Embryonic facial prominence (tissue), 1 donor: Measurements from ENCODE around the gene RPGRIP1L.
"Not testable (repeated sequence)": the region's sequence is repeated elsewhere in the genome, so short reads cannot be mapped to it uniquely, and the experiment has no call there.

Experiments
- DNase-seq: peaks from one replicate; pipeline ENCODE4 v3.0.0-alpha.2; 2016; ENCODE audit errors: extremely low spot score

RPGRIP1L gene

DNA sequence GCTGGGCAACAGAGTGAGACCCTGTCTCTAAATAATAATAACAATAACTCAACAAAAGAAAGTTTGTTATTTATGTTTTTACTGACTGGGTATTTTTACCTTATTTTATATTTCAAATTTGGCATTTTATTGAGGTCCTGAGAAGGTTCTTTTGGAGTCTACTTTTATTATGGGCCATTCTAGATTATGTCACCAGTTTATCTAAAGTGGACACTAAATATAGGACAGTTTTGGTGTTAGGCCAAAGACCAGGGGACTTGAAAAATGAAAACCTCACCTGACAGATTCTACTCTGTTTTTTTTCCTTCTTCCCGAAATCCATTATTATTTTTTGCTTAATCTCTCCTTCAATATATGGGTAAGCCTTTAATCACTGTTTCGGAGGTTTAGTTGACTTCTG, 8.4 kb upstream of the RPGRIP1L start:
- DNase-seq = no peak

DNA sequence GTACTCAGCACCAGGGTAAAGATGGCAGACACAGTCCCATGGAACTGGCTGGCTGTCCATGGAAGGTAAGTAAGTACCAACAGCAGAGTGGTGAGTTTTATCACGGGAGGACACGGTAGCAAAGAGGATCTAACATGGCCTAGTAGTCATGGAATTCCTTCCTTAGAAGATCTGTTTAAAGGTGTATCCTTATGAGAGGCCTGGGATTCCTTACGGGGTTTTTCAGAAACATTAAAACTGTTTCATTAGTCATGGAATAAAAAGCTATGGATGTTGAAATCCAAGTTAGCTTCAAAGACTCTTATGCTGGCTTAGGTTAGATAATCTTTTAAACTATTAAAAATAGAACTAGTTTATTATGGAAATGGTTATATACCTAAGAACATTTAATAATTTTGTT, 7.7 kb upstream of the RPGRIP1L start:
- no peak for DNase-seq

DNA sequence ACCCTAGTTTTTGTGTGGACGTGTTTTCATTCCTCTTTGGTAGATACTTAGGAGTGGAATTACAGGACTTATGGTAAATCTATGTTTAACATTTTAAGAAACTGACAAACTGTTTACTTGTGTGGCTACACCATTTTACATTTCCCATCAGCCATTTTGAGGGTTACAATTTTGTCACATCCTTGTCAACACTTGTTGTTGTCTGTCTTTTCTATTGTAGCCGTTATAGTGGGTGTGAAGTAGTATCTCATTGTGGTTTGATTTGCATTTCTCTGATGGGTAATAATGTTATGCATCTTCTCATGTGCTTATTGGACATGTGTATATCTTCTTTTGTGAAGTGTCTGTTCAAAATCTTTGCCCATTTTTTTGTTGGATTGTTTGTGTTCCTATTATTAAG, 4.8 kb upstream of the RPGRIP1L start:
- no peak for DNase-seq

DNA sequence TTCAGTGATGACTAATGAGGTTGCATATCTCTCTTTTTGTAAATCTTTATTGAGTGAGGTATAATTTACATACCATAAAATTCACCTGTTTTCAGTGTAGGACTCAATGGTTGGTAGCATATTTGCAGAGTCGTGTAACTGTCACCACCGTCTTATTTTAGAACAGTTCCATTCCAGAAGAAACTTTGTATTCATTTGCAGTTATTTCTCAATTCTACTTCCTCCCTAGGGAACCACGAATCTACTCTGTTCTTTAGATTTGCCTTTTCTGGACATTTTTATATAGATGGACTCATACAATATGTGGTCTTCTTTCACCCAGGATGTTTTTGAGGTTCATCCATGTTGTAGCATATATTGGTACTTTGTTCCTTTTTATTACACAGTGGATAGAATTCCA, 4.0 kb upstream of the RPGRIP1L start:
- DNase-seq = no peak

DNA sequence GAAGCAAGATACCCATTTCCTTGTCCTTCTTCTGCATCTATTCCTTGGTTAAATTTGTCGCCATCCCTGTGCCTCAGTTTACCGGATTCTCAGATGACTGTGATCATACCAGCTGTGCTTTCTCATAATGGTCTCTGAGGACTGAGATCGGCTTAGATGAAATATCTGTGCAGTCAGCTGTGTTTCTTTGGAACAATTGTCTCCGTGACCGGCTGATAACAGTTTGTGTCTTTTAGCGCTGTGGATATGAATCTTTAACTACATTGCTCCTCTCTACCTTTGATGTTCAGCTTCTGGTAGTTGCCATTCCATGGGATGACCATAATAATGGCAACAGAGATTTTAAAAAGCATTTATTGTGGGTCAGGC, 770 bp upstream of the RPGRIP1L start:
- DNase-seq = no peak

DNA sequence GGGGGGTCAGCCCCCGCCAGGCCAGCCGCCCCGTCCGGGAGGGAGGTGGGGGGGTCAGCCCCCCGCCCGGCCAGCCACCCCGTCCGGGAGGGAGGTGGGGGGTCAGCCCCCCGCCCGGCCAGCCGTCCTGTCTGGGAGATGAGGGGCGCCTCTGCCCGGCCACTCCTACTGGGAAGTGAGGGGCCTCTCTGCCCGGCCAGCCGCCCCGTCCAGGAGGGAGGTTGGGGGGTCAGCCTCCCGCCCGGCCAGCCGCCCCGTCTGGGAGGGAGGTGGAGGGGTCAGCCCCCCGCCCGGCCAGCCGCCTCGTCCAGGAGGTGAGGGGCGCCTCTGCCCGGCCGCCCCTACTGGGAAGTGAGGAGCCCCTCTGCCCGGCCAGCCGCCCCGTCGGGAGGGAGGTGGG, 5.4 kb downstream of the RPGRIP1L start:
- DNase-seq = not testable (repeated sequence)

DNA sequence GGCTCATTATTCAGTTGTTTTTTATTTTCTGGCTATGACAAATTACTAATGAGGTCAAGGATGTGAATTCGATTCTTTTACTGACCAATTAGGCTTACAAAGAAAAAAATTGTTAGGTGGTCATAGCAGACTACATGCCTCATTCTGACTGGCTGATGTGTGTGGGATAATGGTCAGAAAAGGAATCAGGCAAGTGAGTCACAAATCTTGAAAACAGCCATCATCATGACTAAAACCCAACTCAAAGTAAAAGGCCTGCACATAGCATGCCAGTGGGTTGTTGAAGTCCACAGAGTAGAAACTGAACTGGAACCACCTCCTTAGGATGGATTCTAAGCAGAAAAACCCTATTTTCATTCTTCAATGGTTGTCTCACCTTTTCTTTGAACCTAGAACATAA, 8.6 kb downstream of the RPGRIP1L start:
- DNase-seq = no peak

DNA sequence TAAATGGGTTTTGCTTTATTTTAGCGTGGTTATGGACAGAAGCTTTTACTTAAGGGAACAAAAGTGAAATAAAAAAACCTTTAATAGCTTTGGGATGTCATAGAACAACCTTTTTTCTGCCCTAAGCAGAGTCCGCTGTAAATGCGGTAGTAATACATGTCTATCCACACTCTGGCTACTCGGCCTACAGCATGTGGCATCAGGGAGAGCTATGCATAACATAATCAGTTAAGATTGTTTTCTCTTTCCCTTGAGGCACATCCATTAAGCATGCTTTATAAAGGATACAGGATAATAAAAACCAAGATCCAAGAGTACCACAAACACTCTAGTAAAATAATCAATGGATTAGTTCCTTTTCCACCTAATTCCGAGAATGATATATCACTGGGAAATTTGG, 10.3 kb downstream of the RPGRIP1L start:
- no peak for DNase-seq

DNA sequence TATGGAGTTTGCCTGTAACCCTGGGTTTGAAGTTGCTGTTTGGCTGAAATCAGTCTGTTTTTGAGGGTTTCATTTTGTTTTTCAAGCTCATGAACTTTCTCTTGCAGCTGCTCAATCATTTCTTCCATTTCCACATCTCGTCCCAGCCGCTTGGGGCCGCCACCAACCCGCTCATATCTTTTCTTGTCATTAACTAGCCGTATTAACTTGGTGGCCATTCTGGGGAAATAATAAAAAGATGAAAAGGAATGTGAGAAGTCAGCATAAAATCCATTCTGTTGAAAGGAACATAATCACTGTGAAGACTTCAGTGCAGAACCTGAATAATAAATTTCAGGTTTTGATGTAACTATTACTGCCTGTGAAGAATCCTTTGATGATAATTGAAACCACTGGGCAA, 11.5 kb downstream of the RPGRIP1L start:
- no peak for DNase-seq

DNA sequence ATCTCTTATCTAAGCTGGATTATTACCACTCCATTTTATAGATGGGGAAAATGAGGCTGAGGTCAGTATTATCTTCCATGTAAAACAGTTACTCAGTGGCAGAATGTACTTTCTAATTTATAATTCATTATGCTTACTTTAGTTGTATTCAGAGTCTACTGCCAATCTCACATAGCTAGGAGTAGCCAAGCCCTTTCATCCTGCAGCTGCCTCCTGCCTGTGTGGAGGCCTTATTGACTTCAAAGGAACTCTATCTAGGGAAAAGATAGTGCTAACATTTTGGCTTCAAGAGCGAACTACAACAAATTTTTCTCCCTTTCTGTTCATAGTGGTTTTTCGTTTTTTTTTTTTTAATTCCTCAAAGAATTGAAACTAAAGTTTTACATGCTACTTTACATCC, 12.9 kb downstream of the RPGRIP1L start:
- DNase-seq = no peak

DNA sequence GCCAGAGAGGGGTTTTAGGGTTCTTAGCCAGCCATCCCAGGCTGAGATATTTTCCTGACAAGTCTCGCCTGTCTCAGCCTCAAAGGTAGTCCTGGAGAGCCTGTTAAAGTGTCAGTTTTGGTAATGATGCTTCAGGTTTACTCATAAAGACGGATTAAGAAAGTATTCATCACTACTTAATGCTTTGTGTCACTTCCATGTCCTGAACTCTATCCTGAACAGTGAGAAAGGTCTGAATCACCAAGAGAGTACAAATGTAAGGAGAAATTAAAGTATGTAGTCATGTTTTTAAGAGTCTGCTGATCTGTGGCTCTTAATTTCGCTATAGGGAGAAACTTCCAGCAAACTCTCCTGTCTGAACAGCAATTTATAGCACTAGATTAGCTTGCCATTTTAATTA, 14.0 kb downstream of the RPGRIP1L start:
- DNase-seq = no peak

DNA sequence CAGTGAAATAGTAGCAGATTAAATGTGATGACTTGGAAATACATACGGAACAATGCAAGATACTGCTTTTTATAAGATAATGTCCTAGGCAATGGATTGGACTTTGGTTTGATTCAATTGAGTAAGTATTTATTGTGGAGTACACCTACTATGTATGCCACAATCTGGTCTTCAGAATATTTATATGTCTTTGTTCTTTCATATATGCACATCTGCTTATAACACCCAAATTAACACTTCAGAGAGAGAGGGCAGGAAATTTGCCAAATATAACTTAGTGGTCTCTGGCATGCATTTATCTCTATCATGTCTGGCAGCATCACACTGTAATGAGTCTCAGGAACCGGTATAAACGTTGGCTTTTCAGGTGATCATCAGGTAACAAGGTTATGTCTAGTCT, 16.9 kb downstream of the RPGRIP1L start:
- DNase-seq = no peak

DNA sequence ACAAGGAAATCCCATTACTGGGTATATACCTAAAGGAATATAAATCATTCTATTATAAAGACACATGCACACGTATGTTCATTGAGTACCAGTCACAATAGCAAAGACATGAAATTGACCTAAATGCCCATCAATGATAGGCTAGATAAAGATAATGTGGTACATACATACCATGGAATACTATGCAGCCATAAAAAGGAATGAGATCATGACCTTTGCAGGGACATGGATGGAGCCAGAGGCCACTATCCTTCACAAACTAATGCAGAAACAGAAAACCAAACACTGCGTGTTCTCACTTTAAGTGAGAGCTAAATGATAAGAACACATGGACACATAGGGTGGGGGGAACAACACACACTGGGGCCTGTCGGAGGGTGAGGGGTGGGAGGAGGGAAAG, 18.3 kb downstream of the RPGRIP1L start:
- not testable (repeated sequence) for DNase-seq

DNA sequence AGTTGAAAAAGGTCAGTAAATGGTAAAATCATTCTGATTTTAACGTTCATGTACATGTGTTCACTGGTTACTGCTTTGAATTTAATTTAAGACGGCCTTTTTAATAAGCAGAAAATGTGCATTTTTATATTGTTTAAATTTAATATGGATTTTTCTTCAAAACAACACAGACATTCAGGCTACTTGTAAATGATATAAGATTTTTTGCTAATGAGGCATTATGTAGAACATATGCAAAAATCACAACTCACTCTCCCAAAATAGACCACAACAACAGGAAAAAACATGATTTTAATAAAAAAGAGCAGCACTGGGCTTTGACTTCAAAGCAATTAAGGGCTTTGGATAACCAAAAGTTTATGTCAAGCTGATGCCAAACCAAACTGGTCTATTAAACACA, 22.3 kb downstream of the RPGRIP1L start:
- DNase-seq = no peak

DNA sequence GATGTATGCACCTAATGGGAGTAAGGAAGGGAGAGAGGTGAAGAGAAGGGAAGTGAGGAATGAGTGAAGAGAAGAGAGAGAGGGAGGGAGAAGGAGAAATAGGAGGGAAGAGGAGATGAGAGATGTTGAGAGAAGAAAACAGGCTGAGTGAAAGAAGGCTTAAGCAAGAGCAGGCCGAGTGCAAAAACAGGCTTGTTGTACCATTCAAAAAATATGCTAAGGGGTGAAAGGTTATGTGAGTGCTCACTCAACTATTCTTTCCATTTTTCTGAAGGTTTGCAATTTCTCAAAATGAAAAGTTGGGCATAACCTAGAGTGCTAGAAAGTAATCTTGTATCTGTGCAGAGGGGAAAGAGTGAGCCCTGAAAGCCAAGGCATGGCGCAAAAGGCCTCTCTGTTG, 22.9 kb downstream of the RPGRIP1L start:
- DNase-seq = no peak

DNA sequence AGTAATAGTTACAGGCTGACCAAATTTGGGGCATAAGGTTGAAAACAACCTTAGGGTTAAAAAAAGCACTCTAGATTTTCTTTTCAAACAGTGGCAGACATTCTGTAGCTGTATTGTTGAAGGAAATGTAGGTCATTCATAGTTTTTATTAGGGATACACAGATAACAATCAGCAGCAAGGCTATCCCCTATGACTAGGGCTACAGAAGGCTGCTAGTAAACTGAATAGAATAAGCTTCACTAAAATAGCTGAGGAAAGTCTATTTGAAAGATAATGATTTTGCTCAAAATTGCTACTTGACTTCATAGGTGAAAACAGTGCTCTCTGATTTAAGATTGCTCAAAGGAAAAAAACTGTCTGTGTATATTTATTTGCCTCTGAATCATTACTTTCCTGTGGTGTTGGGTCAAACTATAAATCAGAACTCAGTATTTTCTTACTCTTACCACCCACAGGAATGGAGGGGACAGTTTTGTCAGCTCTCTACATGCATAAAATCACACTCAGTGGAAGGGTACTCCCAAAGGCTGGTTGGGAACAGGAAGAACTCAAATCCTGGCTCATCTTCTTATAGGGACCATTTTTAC, 24.8 kb downstream of the RPGRIP1L start:
- DNase-seq = no peak

DNA sequence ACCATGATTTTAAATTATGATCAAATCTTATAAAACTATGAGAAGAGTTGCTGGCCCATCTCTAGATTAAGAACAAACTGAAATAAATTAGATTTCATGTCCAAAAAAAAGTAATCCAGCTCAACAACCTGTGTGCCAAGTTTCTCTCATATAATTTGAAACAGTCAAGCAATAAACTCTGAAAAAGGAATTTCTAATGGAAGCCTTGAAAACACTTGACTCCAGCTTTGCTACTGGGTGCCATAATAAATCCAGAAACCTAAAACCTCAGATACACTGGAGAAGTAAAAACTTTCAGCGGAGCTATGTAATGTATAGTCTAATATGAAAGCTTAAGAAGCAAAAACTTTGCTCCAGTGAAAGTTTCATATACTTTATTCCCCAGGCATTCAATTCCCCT, 25.5 kb downstream of the RPGRIP1L start:
- DNase-seq = no peak

DNA sequence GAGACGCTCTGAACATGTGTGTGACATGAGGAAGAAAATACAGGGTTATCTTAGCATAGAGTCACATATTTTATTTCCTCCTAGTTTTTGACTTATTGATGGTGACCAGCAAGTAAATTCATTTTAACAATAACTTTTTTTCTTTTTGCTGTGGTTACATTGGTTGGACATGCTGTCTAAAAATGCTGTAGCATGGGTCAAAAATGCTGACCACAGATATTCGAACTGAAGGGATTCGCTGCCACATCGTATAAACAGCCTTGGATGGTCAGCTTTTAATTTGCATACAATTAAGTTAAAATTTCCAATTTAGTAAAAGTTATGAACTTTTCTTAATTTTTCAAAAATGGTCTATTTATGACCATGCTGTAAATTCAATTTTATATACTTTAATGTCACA, 30.5 kb downstream of the RPGRIP1L start:
- DNase-seq = no peak

DNA sequence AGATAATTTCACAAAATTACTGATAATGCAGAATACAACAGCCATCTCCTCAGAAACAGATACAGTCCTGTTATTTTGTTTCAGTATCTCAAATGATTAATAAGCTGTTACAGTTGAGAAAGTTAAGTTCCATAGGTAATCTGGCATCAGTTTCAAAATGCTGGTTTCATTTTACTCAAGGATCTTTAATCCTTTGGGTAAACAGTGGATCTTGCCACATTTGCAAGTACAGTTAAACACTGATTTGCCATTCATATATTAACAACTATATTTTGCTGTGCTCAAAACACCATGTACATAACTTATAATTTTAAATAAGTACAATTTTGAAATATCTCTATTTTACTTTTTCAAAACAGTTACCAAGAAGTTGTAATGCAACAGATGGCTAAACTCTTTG, 31.2 kb downstream of the RPGRIP1L start:
- DNase-seq = no peak

DNA sequence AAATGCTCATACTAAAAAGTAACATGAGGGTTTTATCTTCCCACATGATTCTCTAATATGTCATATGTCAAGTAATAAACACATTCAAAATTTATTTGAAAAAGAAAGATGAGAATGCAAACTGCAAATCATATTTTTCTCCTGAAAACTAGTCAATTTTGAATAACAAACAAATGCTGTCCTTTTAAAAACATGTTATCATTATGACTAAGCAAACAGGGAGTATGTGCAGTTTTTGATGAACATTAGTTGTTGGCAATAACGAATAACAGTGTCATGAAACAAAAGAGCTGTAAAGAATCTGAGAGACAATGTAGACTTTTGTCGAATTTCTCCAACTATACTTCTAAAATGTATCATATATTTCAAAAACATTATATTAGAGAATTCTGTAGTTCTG, 34.8 kb downstream of the RPGRIP1L start:
- DNase-seq = no peak

DNA sequence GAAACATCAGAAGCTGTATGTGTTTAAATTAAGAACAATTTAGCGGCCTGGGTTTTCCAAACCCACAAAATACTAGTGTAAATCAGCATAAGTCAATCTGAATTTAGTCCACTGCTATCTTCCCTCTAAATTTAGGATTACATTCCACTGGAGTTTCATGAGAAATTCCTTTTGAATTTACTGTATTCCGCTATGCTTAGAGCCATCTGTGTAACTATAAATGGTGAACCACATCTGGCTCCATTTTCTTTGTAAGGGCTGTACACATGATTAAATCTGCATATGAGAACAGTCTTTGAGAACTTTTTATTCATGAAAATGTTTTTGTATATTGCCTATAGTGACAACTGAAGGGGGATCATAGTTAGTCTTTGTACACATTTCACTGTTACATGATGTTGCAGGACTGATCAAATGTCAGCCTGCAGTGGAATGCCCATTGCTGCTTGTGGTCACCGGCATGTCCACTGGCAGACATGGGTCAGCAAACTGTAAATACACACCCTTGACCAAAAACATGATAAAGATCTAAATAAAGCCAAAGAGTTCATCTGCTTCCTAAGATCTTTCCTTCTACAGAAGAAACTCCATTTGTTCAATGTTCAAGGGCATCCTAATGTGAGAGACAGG, 36.8 kb downstream of the RPGRIP1L start:
- peak; percentile 47 for DNase-seq

DNA sequence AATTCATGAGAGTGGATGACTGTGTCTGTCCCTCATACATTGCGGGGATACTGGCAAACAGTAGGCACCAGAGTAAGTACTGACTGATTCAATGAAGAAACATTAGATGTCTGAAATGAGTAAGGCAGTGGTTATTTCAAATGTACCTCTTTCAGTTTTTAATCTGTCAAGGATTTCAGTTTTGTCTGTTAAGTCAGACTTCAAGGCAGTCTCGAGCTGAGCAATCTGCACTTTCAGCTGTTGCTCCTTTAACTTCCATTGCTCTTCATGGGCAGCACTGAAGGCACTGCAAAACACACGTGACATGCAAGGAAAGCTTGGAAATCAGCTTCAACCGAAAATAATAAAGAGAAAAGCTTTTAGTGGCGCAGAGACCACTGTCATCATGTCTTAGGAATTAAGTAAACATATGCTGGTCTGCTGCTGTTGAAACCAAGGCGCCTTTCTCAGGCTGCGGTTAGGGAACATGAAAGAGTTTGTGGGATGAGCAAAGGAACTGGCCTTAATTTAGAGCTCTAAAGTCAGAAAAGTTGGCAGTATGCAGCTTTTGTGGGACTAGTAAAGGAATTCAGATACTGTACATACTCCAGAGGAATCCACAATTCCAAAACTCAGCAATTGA, 38.8 kb downstream of the RPGRIP1L start:
- no peak for DNase-seq

DNA sequence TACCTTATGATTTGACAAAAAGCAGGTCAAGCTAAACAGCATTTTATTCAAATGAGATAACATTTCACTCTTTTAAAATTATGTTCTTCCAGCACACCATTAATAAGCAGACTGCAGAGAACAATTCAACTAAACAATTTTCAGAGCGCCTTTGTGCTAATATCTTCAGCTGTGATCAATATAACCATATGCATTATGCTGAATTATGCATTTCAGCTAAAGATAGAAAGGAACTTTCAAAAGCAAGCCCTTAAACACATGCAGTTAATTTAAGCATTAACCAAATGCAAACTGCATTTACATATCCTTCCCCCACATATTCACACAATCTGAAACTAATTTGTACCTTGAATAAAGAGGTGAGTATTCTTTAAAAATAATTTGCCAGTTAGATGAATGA, 41.6 kb downstream of the RPGRIP1L start:
- no peak for DNase-seq

DNA sequence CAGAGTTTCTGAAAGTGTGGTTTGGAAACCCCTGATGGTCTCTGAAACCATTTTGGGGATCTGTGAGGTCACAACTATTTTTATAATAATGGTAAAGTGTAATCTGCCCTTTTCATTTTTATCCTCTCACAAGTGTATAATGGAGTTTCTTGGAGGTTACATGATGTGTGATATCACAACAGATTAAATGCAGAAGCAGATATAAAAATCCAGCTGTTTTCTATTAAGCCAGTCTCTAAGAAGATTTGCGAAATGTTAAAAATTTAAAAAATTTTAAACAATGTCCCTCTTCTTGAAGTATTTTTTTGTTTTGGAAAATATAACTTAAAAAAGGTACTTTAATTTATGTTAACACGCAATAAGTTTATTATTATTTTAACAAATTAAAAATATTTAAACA, 48.7 kb downstream of the RPGRIP1L start:
- DNase-seq = no peak
